ENCODE data around the gene FAM193A. TPM values are rescaled to one million over a fixed set of nuclear protein-coding genes. Genes with fewer than 3 reads are reported as not detected.

FAM193A gene
- total and polyA plus RNA-seq, 2 experiments from 2014 or later, result 12.0 to 22.9 TPM

GRCh38 chr4:2596611-2597010 lies 60.2 kb downstream of the FAM193A start:
- Histone ChIP-seq H2AFZ (no peak overlapping the region), H4K20me1 (replicated peaks; ENCODE audit: insufficient read depth) (peaks cover 37% of the 10 kb centered on the region), H3K4me3 (no peak overlapping the region), H3K4me1 (ENCODE audit: insufficient read depth) (peaks cover 72% of the 10 kb centered on the region), H3K27me3 (ENCODE audit: insufficient read depth) (no peaks in the 10 kb centered on the region), H3K9me2 (ENCODE audit: insufficient read depth) (no peaks in the 10 kb centered on the region), H3K36me3 (ENCODE audit: insufficient read depth) (no peaks in the 10 kb centered on the region), H3K4me2 (peak overlapping the region; percentile 36), H3K79me2 (replicated peaks; ENCODE audit: insufficient read depth) (peaks cover 88% of the 10 kb centered on the region), H3F3A (replicated peaks; ENCODE audit: low read depth) (peaks cover 21% of the 10 kb centered on the region), H3K27ac (ENCODE audit: low read depth) (peak overlapping the region; percentile 92)
- peaks cover 22% of the 10 kb centered on the region for H3K36me3 Mint-ChIP-seq (ENCODE audit: low read depth)
- H3K4me1 Mint-ChIP-seq, result peaks cover 74% of the 10 kb centered on the region
- peaks cover 7% of the 10 kb centered on the region for H3K27me3 Mint-ChIP-seq (ENCODE audit: insufficient read depth, low read depth, poor library complexity)
- no peak for ATAC-seq
- H3K9me3 Mint-ChIP-seq, result no peaks in the 10 kb centered on the region
- peak overlapping the region; percentile 94 for H3K27ac Mint-ChIP-seq
- TF ChIP-seq EZH2phosphoT487 (IDR thresholded peaks at IDR 0.05; ENCODE audit: unreplicated experiment) (no peak), ETS1 (IDR thresholded peaks at IDR 0.05) (no peak), NANOG (IDR thresholded peaks at IDR 0.05; ENCODE audit: borderline replicate concordance) (no peak), REST (IDR thresholded peaks at IDR 0.05; ENCODE audit: unreplicated experiment) (no peak), STAT1 (IDR thresholded peaks at IDR 0.05; ENCODE audit: unreplicated experiment) (no peak), ZNF331 (CRISPR knock-in tag; IDR thresholded peaks at IDR 0.05; ENCODE audit: low read depth) (no peak), JUNB (IDR thresholded peaks at IDR 0.05; ENCODE audit: unreplicated experiment) (no peak), CTCF (conservative IDR thresholded peaks at IDR 0.05; ENCODE audit: low read depth in 2 of 2) (no peak), POLR2AphosphoS5 (IDR thresholded peaks at IDR 0.05; ENCODE audit: low read depth) (no peak)
- no peak for DNase-seq (ENCODE audit: low spot score)
- peak overlapping the region; percentile 18; the same call in 1 of the 3 replicates for H3K4me3 Mint-ChIP-seq
